Lower lobe of right lung (tissue), 2 donors: Measurements from ENCODE around the gene CTNNA2. TPM values are rescaled to one million over a fixed set of nuclear protein-coding genes. Genes with fewer than 3 reads are reported as not detected.

Experiments used
- ATAC-seq, 2 donors: fragments of 200-7000 bp; cut with Tn5 transposase; one replicate each; pipeline ENCODE4 v1.9.1; 2020 to 2022; ENCODE audit warnings: mild to moderate bottlenecking in 2 of 2, moderate library complexity in 2 of 2
- DNase-seq: peaks from one replicate; pipeline ENCODE4 v3.0.0-alpha.2; 2020
- H3K27ac ChIP-seq: fragments of 200-600 bp; one replicate; pipeline ENCODE4 v1.8.0; 2022
- H3K27me3 ChIP-seq: fragments of 200-600 bp; one replicate; pipeline ENCODE4 v1.8.0; 2022; ENCODE audit warnings: low read depth
- H3K36me3 ChIP-seq: fragments of 200-600 bp; one replicate; pipeline ENCODE4 v1.8.0; 2022; ENCODE audit warnings: mild to moderate bottlenecking
- H3K4me1 ChIP-seq: fragments of 200-600 bp; one replicate; pipeline ENCODE4 v1.8.0; 2022
- H3K4me3 ChIP-seq: fragments of 200-600 bp; one replicate; pipeline ENCODE4 v1.8.0; 2022; ENCODE audit warnings: mild to moderate bottlenecking
- H3K9me3 ChIP-seq: fragments of 200-600 bp; one replicate; pipeline ENCODE4 v1.8.0; 2022
- CTCF ChIP-seq: fragments of 200-600 bp; IDR thresholded peaks from one replicate; pipeline ENCODE4 v1.8.0; 2022; ENCODE audit warnings: antibody characterized with exemption, mild to moderate bottlenecking
- intact Hi-C: fragments of 100-400 bp; cut with DNase I; formaldehyde crosslinking; loops from one replicate; pipeline ENCODE4 v1.11.0; 2022
- total RNA-seq: library from RNA; stranded (reverse); fragmentation: NEBNext Ultra II Directional; extraction: Animal tissue kit (Norgen Biotek cat#: 25700); gene quantifications from one replicate; pipeline ENCODE4 v1.2.1, GENCODE V29; 2021
- donor health status: DM: no; HTN: yes; CAD: no; lungs with severe emphysema.

CTNNA2 gene
- total RNA-seq, 1 donor from 2014 or later: not detected

GRCh38 chr2:79716266-79716665 is 203.4 kb downstream of the CTNNA2 start:
- Histone ChIP-seq H3K4me3 (no peak overlapping the region), H3K36me3 (no peaks in the 10 kb centered on the region), H3K4me1 (no peaks in the 10 kb centered on the region), H3K9me3 (no peaks in the 10 kb centered on the region), H3K27ac (no peak overlapping the region), H3K27me3 (no peaks in the 10 kb centered on the region)
- intact Hi-C loops: no loop called here
- no peak for ATAC-seq
- no peak for DNase-seq
- TF ChIP-seq CTCF: no peak

GRCh38 chr2:79717364-79718007 is 204.6 kb downstream of the CTNNA2 start:
- intact Hi-C loops: no loop called here
- ATAC-seq (no peak), DNase-seq (no peak)
- no peak overlapping the region for H3K4me3 ChIP-seq
- no peak overlapping the region for H3K27ac ChIP-seq
- no peaks in the 10 kb centered on the region for H3K9me3 ChIP-seq
- TF ChIP-seq CTCF: no peak
- H3K27me3 ChIP-seq: no peaks in the 10 kb centered on the region
- H3K36me3 ChIP-seq: no peaks in the 10 kb centered on the region
- no peaks in the 10 kb centered on the region for H3K4me1 ChIP-seq

- intact Hi-C loops: no loop called here
- no peak for DNase-seq
Measured at GRCh38 chr2:79721061-79721460, 208.2 kb downstream of the CTNNA2 start.

GRCh38 chr2:79721966-79722365 is 209.1 kb downstream of the CTNNA2 start:
- H3K9me3 ChIP-seq: no peaks in the 10 kb centered on the region
- H3K4me3 ChIP-seq: no peak overlapping the region
- no peak for TF ChIP-seq CTCF
- no peaks in the 10 kb centered on the region for H3K36me3 ChIP-seq
- H3K27ac ChIP-seq: no peak overlapping the region
- H3K27me3 ChIP-seq: no peaks in the 10 kb centered on the region
- DNase-seq (no peak), ATAC-seq (no peak)
- H3K4me1 ChIP-seq: no peaks in the 10 kb centered on the region
- intact Hi-C loops: no loop called here

More at GRCh38 chr2:79721061-79721460, 208.2 kb downstream of the CTNNA2 start:
- Histone ChIP-seq H3K27ac (no peak overlapping the region), H3K9me3 (no peaks in the 10 kb centered on the region), H3K27me3 (no peaks in the 10 kb centered on the region), H3K4me3 (no peak overlapping the region), H3K4me1 (no peaks in the 10 kb centered on the region), H3K36me3 (no peaks in the 10 kb centered on the region)
- ATAC-seq: no peak
- TF ChIP-seq CTCF: no peak

- no peak overlapping the region for H3K27ac ChIP-seq
- H3K9me3 ChIP-seq: no peaks in the 10 kb centered on the region
- H3K27me3 ChIP-seq: no peaks in the 10 kb centered on the region
- no peak for TF ChIP-seq CTCF
- no peaks in the 10 kb centered on the region for H3K4me1 ChIP-seq
- H3K4me3 ChIP-seq: no peak overlapping the region
- no peak for ATAC-seq
- intact Hi-C loops: no loop called here
- no peaks in the 10 kb centered on the region for H3K36me3 ChIP-seq
- no peak for DNase-seq
Measured at GRCh38 chr2:79723830-79724229, 211.0 kb downstream of the CTNNA2 start.

GRCh38 chr2:79729532-79729931 is 216.7 kb downstream of the CTNNA2 start:
- Histone ChIP-seq H3K27me3 (no peaks in the 10 kb centered on the region), H3K36me3 (no peaks in the 10 kb centered on the region), H3K9me3 (no peaks in the 10 kb centered on the region), H3K4me3 (no peak overlapping the region), H3K4me1 (no peaks in the 10 kb centered on the region), H3K27ac (no peak overlapping the region)
- DNase-seq (no peak), ATAC-seq (no peak)
- TF ChIP-seq CTCF: no peak
- intact Hi-C loops: no loop called here
